Hematopoietic multipotent progenitor cell (in vitro differentiated cells): Measurements from ENCODE around the gene MBD3. TPM values are rescaled to one million over a fixed set of nuclear protein-coding genes. Genes with fewer than 3 reads are reported as not detected.

Experiments
- DNase-seq, 3 donors: peaks; one replicate each; pipeline ENCODE4 v3.0.0-alpha.2; 2011 to 2015; ENCODE audit warnings: low read depth in 2 of 3, low spot score in 2 of 3
- total RNA-seq: library from RNA; depleted of rRNA; stranded (reverse); fragments of >200 nt; gene quantifications from one replicate; pipeline ENCODE4 v1.2.3, GENCODE V29; 2012

The MBD3 gene
- total RNA-seq, 1 donor: 80.2 TPM

GRCh38 chr19:1574354-1575136 lies 18.1 kb downstream of the MBD3 start:
- DNase-seq: no peak

DNA sequence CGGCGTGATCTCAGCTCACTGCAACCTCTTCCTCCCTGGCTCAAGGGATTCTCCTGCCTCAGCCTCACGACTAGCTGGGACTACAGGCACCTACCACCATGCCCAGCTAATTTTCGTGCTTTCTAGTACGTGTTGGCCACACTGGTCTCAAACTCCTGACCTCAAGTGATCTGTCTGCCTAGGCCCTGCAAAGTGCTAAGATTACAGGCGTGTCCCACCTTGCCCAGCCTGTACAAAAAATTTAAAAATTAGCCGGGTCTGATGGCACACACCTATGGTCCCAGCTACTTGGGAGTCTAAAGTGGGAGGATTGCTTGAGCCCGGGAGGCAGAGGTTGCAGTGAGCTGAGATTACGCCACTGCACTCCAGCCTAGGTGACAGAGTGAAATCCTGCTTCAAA lies 19.9 kb downstream of the MBD3 start:
- DNase-seq: no peak

- no peak for DNase-seq
Measured at GRCh38 chr19:1571358-1571757, 21.3 kb downstream of the MBD3 start.

- DNase-seq: no peak
Measured at GRCh38 chr19:1570836-1571235, 21.8 kb downstream of the MBD3 start.

DNA sequence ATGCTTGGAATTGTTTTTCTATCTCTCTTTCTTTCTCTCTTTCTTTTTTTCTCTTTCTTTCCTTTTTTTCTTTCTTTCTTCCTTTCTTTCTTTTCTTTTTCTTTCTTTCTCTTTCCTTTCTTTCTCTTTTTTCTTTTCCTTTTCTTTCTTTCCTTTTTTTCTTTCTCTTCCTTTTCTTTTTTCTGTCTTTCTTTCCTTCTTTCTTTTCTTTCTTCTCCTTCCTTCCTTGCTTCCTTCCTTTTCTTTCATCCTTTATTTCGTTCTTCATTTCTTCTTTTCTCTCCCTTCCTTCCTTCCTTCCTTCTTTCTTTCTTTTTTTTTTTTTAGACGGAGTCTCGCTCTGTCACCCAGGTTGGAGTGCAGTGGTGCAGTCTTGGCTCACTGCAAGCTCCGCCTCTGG lies 22.7 kb downstream of the MBD3 start:
- no peak for DNase-seq

DNA sequence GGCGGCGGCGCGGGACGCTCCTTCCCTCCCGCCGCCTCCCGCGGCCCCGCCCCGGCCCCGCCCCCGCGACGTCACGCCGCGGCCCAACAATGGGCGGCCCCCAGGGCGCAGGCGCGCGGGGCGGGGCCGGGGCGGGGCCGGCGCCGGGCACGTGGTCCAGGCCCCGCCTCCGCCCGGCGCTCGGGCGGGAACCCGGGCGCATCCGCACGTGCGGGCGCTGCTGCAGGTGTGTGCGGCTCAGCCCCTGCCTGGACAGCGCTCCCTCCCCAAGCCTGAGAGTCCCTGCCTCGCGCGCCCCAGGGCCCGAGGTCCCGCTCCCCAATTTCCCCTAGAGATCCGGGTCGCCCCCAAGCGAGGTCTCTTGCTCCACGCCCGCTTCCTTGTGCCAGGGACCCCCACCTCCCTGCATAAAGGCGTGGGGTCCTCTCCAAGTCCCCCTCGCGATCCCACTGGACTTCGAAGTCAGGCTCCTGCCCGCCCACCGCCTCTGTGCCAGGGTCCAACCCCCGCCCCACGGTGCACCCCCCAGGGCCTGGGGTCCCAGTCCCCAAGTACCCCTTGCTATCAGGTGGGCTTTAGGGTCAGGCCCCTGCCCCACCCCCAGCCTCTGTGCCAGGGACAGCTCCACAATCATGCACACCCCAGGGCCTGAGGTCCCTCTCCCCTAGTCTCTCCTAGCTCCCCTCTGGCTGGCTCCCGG lies 24.2 kb downstream of the MBD3 start, which contains the start of gene MEX3D:
MEX3D (minus strand) TSS at position 6 of the 700 bp plus-strand sequence. CDS start 267 bp downstream, outside the sequence.
- peak; percentile 79 to 84 (median 84) for DNase-seq

DNA sequence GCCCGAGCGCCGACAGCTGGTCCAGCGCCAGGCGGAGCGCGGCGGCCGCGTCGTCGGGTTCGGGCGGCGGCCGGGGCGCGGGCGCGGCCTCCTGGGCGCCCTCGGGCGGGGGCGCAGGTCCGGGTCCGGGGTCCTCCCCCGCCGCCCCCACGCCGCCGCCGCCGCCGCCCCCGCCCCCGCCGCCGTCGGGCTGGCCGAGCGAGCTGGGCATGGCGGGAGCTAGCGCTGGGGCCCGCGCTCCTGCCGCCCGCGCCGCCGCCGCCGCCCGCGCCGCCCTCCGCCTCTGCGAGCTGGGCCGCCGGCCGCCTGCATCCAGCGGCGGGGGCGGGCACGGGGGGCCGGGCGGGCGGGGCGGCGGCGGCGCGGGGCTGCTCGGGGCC lies 24.8 kb downstream of the MBD3 start:
- no peak for DNase-seq

DNA sequence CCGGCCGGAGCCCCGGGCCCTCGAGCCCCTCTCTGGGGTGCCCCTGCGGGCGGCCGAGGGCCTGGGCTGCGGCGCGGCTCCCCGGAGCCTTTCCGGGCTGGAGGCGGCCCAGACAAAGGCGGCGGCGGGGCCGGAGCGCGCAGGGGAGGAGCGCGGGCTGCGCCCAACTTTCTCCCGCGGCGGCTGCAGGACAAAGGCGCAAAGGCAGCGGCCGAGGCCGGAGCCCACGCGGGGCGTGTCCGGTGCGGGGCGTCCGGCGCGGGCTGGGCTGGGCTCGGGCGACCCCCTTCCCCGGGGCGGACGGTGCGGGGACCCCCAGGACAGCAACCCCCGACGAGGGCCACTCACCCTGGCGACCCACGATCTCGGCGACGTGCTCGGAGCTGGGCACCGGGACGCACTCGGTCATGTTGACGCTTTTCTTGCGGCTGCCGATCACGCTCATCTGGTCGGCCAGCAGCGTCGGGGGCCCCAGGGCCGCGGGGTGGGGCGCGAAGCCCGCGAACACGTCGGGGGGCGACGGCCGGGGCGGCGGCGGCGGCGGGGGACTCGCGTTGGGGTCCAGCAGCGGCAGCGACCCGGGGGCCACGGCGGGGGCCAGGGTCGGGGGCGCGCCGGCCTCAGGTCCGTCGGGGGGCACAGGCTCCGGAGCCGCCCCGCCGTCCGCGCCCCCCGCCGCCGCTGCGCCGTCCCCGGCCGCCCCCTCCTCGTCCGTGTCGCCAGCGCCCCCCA lies 25.4 kb downstream of the MBD3 start:
- no peak for DNase-seq

DNA sequence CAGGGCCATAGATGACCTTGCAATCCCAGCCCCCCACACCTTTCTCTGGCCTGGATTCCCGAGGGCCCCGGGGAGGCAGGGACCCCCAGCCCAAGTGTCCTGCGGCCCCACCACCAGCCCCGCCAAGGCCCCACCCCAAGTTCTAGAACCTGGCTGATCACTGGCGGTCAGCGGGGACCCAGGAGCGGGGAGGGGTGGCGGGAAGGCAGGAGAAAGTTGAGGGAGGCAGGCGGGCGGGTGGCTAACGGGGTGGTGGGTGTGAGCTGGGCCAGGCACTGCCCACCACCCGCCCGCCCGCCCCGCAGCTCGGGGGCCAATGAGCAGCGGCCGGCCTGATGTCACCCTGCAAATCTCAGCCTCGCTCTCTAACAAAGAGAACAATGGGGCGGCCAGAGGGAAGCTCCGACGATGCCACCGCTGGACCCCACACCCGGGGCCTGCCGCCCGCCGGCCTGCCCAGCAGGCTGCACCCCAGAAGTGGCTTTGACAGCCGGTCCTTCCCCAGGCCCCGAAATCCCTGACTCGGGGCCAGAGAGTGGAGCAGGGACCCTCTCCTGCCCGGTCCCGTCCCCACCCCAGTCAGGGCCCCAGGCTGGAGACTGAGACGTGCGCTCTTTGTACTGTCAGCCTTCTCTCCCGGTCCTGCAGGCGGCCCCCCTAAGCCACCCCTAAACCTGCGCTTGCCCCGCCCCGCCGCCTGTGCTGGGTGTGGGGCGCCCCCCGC lies 26.1 kb downstream of the MBD3 start:
- DNase-seq: no peak

- DNase-seq: no peak
Measured at GRCh38 chr19:1563251-1563650, 29.4 kb downstream of the MBD3 start.

GRCh38 chr19:1561236-1561842 lies 31.3 kb downstream of the MBD3 start:
- DNase-seq: no peak

DNA sequence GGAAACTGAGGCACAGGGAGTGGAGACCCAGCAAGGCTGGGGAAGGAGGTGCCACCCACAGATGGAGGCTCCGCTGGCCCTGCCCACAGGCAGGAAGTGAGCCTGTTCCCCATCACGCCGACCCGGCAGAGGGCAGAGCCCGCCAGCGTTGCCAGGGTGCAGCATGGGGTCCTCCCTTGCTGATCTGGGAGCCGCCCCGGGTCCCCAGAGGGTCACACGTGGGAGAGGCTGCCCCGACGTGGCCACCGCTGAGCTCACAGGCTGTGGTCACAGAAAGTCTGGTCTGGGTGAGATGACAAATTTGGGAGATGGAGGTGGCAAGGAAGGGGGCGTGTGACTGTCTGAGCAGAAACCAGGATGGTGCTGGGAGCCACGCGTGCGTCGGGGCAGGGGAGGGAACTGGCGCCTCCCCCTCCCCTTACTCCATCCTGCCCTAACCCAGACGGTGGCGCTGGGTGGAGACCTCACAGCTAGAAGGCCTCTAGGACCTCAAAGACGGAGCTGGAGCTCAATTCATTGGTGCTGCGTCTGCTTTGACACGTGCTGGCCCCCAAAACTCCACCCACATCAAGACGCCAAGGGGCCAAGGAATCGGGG lies 32.3 kb downstream of the MBD3 start:
- DNase-seq: peak in 2 of 3 donors; percentile 23 to 42

- DNase-seq: no peak
Measured at GRCh38 chr19:1558552-1558951, 34.1 kb downstream of the MBD3 start.

- DNase-seq: no peak
Measured at GRCh38 chr19:1556390-1557070, 36.1 kb downstream of the MBD3 start.

DNA sequence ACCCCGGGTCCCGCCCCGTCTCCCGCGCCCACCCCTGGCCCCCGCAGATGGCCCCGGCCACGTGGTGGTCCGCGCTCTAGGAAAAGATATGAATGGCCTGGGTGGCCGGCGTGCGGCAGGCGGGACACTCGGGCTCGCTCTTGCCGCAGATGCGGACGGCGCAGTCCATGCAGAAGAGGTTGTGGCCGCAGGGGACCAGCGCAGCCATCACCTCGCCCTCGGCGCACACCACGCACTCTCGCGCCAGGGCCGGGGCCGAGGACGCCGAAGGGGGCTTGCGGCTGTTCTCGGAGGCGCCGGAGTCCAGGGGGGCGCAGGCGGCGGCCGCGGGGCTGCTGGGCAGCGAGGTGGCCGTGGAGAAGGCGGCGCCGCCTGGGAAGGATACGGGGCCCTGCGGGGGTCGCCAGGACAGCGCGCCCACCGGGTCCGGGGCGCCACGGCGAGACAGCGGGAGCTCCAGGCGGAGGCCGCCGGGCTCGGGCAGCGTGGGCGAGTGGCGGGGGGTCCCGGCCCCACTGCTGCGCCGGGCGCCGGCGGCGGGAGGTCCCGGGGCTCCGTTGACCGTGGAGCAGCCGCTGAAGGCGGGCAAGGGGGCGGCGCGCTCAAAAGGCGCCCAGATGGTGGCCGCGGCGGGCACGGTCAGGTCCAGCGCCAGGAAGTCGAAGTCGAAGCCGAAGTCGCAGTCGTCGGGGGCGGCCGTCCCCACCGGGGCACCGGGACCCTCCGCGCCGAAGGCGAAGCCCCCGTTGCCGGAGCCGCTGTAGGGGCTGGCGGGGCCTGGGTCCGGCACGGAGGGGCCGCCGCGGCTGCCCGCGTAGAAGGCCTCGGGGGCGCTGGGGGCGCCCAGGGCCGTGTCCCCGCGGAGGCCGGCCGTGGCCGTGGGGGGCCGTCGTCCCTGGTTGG lies 36.9 kb downstream of the MBD3 start:
- no peak for DNase-seq

GRCh38 chr19:1554968-1555367 lies 37.7 kb downstream of the MBD3 start:
- DNase-seq: no peak

DNA sequence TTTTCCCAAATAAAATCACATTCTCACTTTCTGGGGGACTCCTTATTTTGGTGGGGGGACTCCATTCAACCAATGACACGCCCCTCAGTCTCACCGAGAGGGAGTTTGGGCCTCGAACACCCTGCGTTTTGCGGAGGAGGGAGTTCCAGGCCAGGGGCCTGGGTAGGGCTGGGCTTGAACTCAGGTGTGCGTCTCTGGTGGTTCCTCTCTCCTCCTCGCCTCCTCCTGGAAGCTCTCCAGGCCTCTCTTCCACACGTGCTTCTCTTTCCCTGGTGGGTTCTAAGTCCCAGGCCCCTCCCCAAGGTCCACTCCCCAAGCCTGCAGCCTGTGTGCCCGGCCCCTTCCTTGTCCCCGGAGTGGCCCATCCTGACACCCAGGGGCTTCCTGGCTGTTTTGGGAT lies 39.2 kb downstream of the MBD3 start:
- no peak for DNase-seq
